Stomach (tissue), 4 donors: ENCODE data around the gene LAYN.

Source experiments
- EP300 ChIP-seq: sonication (generic); formaldehyde crosslinking; IDR thresholded peaks from one replicate; pipeline ENCODE4 v1.6.1; 2017; ENCODE audit warnings: antibody characterized with exemption
- POLR2A ChIP-seq, 4 donors: fragments of 450-650 bp; IDR thresholded peaks; one replicate each; pipeline ENCODE4 v1.6.1; 2016; ENCODE audit warnings: antibody characterized with exemption in 4 of 4, control low read depth in 2 of 4, mild to moderate bottlenecking in 1 of 4, moderate library complexity in 1 of 4
- POLR2AphosphoS5 ChIP-seq, 3 donors: sonication (generic); formaldehyde crosslinking; IDR thresholded peaks; one replicate each; pipeline ENCODE4 v1.6.1; 2016; ENCODE audit warnings: antibody characterized with exemption in 3 of 3
- TF ChIP-seq, protein P1 (sequence below), 7 experiments: fragments of 450-650 bp in 4 of 7; fragments of 200-600 bp in 3 of 7; sonication (generic) in 3 of 7; IDR thresholded peaks; one replicate each; pipeline ENCODE4 v1.5.1; 2016 to 2019; ENCODE audit warnings: antibody characterized with exemption in 7 of 7, control low read depth in 2 of 7, mild to moderate bottlenecking in 1 of 7

DNA sequence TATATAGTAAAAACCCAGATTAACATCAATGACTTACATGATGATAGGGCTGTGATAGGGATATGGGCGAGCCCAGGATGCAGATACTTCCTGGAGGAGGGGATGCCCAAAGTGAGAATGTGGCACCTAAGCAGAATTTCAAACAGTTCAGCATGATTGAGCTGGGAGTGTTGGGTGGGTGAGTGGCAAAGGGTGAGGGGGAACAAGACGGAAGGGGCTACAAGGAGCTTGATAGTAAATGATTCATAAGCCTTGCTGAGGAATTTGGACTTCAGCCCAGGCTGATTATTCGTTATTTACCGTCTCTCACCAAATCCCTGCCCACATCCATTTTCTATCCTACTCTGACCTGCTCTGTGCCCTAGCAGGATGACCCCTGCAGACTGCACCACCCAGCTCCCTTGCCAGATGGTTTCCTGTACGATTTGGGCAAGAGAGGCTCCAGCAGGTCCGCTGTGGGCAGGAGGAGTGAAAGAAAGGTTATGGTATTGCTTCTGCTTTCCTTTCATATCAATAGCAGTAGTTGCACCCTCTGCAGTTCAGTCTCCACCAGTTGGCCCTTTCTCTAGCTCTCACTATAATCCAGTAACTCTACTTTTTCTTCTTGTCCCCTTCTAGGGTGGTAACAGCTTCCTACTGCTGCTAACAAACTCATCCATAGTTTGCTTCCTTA lies 31.4 kb downstream of the LAYN start:
- TF ChIP-seq, protein P1, sequence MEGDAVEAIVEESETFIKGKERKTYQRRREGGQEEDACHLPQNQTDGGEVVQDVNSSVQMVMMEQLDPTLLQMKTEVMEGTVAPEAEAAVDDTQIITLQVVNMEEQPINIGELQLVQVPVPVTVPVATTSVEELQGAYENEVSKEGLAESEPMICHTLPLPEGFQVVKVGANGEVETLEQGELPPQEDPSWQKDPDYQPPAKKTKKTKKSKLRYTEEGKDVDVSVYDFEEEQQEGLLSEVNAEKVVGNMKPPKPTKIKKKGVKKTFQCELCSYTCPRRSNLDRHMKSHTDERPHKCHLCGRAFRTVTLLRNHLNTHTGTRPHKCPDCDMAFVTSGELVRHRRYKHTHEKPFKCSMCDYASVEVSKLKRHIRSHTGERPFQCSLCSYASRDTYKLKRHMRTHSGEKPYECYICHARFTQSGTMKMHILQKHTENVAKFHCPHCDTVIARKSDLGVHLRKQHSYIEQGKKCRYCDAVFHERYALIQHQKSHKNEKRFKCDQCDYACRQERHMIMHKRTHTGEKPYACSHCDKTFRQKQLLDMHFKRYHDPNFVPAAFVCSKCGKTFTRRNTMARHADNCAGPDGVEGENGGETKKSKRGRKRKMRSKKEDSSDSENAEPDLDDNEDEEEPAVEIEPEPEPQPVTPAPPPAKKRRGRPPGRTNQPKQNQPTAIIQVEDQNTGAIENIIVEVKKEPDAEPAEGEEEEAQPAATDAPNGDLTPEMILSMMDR (IDR thresholded peaks at IDR 0.05): no peak
- TF ChIP-seq EP300: no peak
- no peak for TF ChIP-seq POLR2AphosphoS5 (IDR thresholded peaks at IDR 0.05)
- TF ChIP-seq POLR2A (IDR thresholded peaks at IDR 0.05): no peak
